OCI-LY1 (cell line): ENCODE data around the gene RNF224.

Source experiments
- H2AFZ ChIP-seq: fragments of 200-600 bp; sonication (generic), shearing (Covaris generic); 2 replicates; pipeline ENCODE4 v1.6.0; 2014; ENCODE audit warnings: antibody characterized with exemption, mild to moderate bottlenecking, low read length
- H3F3A ChIP-seq: fragments of 200-600 bp; sonication (generic), shearing (Covaris generic); 2 replicates; pipeline ENCODE4 v1.6.0; 2014; ENCODE audit warnings: mild to moderate bottlenecking, antibody characterized with exemption, low read length, moderate library complexity; ENCODE audit not compliant: insufficient read depth
- H3K27ac ChIP-seq: fragments of 200-600 bp; sonication (generic); 2 replicates; pipeline ENCODE4 v1.5.1; 2014; ENCODE audit warnings: low read length, mixed run types, mild to moderate bottlenecking, low read depth; ENCODE audit not compliant: poor library complexity, severe bottlenecking
- H3K27me3 ChIP-seq: fragments of 200-600 bp; sonication (generic); 2 replicates; pipeline ENCODE4 v1.6.0; 2014; ENCODE audit warnings: antibody characterized with exemption, mild to moderate bottlenecking, low read length, moderate library complexity; ENCODE audit not compliant: insufficient read depth
- H3K36me3 ChIP-seq: fragments of 200-600 bp; sonication (generic); 2 replicates; pipeline ENCODE4 v1.6.1; 2014; ENCODE audit warnings: mild to moderate bottlenecking, antibody characterized with exemption, low read length, moderate library complexity, mixed read lengths; ENCODE audit not compliant: insufficient read depth
- H3K4me1 ChIP-seq: fragments of 200-600 bp; sonication (generic); 2 replicates; pipeline ENCODE4 v1.5.1; 2014; ENCODE audit warnings: mild to moderate bottlenecking, low read length, moderate library complexity; ENCODE audit not compliant: insufficient read depth, severe bottlenecking
- H3K4me2 ChIP-seq: fragments of 200-600 bp; sonication (generic), shearing (Covaris generic); 2 replicates; pipeline ENCODE4 v1.6.1; 2014; ENCODE audit warnings: low read length
- H3K4me3 ChIP-seq: fragments of 200-600 bp; sonication (generic); 2 replicates; pipeline ENCODE4 v1.5.1; 2014; ENCODE audit warnings: low read length, low read depth, mild to moderate bottlenecking, mixed read lengths; ENCODE audit not compliant: poor library complexity, severe bottlenecking
- H3K79me2 ChIP-seq: fragments of 200-600 bp; shearing (Covaris generic); 2 replicates; pipeline ENCODE4 v1.6.1; 2016; ENCODE audit warnings: mixed run types, low read length, mixed read lengths; ENCODE audit not compliant: insufficient read depth
- H3K9ac ChIP-seq: fragments of 200-600 bp; sonication (generic), shearing (Covaris generic); 2 replicates; pipeline ENCODE4 v1.6.1; 2014; ENCODE audit warnings: mild to moderate bottlenecking, low read length, mixed read lengths
- H3K9me2 ChIP-seq: fragments of 200-600 bp; sonication (generic), shearing (Covaris generic); 2 replicates; pipeline ENCODE4 v1.6.1; 2014; ENCODE audit warnings: low read depth, mild to moderate bottlenecking, low read length, mixed read lengths
- H3K9me3 ChIP-seq: fragments of 200-600 bp; shearing (Covaris generic); 2 replicates; pipeline ENCODE4 v1.6.1; 2014; ENCODE audit warnings: low read length, mixed read lengths
- H4K20me1 ChIP-seq: fragments of 200-600 bp; sonication (generic), shearing (Covaris generic); 2 replicates; pipeline ENCODE4 v1.6.0; 2016; ENCODE audit warnings: mild to moderate bottlenecking, low read length; ENCODE audit not compliant: insufficient read depth
- EZH2 ChIP-seq: fragments of 200-600 bp; sonication (generic), shearing (Covaris generic); IDR thresholded peaks from 2 replicates; pipeline ENCODE4 v1.8.0; 2017; ENCODE audit warnings: borderline replicate concordance, mixed run types, mild to moderate bottlenecking, antibody characterized with exemption, low read length, moderate library complexity, mixed read lengths
- TF ChIP-seq, protein P1 (sequence below): fragments of 200-600 bp; sonication (generic), shearing (Covaris generic); IDR thresholded peaks from 2 replicates; pipeline ENCODE4 v1.5.1; 2017; ENCODE audit warnings: mild to moderate bottlenecking, antibody characterized with exemption, low read length, moderate library complexity, mixed read lengths

RNF224 gene

DNA sequence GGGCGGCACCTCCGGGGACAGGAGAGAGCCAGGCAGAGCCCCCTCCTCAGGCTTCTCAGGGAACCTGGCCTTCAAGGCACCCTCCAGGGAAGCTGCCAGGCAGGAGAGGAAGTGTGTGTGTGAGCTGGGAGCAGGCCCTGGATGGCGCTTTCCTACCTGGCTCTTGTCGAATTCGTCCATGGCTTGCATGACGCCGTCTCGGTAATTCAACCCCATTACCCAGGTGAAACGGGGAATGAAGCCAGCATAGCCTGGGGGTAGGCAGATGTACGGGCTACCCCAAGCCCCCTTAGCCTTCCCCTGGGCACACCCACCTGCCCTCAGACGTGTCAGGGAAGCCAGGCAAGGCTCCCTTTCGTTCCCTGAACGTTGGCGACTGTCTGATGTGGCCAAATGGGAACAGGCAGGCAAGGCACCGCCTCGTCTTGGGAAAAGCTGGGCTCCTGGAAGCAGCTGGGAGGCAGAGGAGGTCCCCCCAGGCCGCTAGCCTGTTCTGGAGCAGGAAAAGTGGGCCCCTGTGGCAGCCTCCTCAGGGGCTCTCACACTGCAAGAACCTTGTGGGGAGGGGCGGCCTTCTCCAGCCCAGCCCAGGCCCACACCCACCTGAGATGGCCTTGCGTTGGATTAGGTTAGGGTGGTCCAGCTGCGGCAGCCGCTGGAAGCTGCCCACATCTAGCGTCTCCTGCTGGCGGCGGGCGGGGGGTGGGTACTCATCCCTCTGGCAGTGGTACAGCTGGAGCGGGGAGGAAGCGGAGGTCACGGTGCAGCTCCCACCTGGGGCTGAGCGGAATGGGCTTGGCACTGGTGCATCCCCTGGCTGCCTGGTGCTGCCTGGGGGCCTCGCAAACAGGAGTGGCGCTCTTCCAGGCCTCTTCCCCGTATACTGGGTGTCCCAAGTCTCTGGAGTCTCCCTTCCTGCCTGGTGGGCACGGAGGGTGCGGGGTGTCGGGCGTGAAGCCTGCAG, 17.5 kb downstream of the RNF224 start:
- H3K27me3 ChIP-seq, result 0 out of 2 replicates have a peak, but pooled peaks cover 6% of the 10 kb centered on the region
- no peaks in the 10 kb centered on the region for H3K9me2 ChIP-seq
- no peak overlapping the region for H3K4me3 ChIP-seq
- H3K27ac ChIP-seq, result no peak overlapping the region
- no peak overlapping the region for H3K4me2 ChIP-seq
- H2AFZ ChIP-seq, result no peak overlapping the region
- no peaks in the 10 kb centered on the region for H3K9me3 ChIP-seq
- H4K20me1 ChIP-seq, result no peaks in the 10 kb centered on the region
- TF ChIP-seq, protein P1, sequence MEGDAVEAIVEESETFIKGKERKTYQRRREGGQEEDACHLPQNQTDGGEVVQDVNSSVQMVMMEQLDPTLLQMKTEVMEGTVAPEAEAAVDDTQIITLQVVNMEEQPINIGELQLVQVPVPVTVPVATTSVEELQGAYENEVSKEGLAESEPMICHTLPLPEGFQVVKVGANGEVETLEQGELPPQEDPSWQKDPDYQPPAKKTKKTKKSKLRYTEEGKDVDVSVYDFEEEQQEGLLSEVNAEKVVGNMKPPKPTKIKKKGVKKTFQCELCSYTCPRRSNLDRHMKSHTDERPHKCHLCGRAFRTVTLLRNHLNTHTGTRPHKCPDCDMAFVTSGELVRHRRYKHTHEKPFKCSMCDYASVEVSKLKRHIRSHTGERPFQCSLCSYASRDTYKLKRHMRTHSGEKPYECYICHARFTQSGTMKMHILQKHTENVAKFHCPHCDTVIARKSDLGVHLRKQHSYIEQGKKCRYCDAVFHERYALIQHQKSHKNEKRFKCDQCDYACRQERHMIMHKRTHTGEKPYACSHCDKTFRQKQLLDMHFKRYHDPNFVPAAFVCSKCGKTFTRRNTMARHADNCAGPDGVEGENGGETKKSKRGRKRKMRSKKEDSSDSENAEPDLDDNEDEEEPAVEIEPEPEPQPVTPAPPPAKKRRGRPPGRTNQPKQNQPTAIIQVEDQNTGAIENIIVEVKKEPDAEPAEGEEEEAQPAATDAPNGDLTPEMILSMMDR, result no peak
- TF ChIP-seq EZH2, result no peak
- H3K79me2 ChIP-seq, result peaks cover 6% of the 10 kb centered on the region; the same call in 1 of the 2 replicates
- H3K4me1 ChIP-seq, result peaks cover 20% of the 10 kb centered on the region
- peaks cover 28% of the 10 kb centered on the region for H3K36me3 ChIP-seq
- H3F3A ChIP-seq, result no peaks in the 10 kb centered on the region
- H3K9ac ChIP-seq, result no peak overlapping the region

DNA sequence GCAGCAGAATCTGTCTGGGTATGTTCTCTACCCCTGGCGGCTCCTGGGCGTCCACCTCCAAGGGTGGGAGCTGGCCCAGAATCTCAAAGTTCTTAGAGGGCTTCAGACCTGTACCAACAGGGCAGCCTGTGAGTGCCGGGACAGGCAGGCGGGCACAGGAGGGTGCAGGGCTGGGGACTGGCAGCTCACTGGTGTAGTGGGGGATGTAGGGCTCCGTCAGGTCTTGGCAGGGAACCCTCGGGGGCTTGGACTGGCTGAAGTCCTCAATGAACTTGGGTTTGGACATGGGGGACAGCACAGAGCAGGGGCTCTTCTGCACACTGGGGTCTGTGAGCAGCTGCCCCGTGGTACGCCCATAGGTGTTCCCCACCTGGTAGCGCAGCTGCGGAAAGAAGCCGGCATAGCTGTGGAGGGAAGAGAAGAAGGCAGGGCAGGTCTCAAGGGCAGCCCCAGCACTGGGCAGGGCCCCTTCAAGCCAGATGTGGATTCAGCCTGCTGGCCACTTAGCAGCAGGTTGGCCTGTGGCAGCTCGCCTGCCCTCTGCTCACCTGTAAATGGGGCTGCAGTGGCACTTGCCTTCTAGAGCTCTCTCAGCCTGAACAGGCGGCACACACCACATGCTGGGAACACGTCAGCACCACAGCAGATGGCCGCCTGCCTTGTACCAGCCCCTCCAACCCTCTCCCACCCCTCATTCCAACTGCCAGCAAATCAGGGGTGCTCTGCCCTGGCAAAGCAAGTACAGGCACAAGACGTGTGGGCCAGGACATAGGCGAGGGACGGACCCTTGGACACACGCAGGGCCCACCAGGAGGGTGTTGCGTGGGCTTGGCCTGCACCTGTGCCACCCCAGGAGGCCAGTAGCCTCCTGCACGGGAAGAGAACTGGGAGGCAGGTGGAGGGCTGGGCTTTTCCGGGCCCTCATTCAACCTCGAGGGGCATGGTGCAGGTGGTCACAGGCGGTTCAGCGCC, 18.4 kb downstream of the RNF224 start:
- Histone ChIP-seq H3K9ac (no peak overlapping the region), H3K4me3 (no peak overlapping the region), H3K9me2 (no peaks in the 10 kb centered on the region), H3K4me2 (no peak overlapping the region), H3K36me3 (peaks cover 28% of the 10 kb centered on the region), H2AFZ (no peak overlapping the region), H3K27ac (no peak overlapping the region), H3K9me3 (no peaks in the 10 kb centered on the region), H3K79me2 (peaks cover 6% of the 10 kb centered on the region; the same call in 1 of the 2 replicates), H3K4me1 (peaks cover 19% of the 10 kb centered on the region), H3F3A (no peaks in the 10 kb centered on the region), H3K27me3 (0 out of 2 replicates have a peak, but pooled peaks cover 6% of the 10 kb centered on the region), H4K20me1 (no peaks in the 10 kb centered on the region)
- TF ChIP-seq, protein P1, result no peak
- TF ChIP-seq EZH2, result no peak

DNA sequence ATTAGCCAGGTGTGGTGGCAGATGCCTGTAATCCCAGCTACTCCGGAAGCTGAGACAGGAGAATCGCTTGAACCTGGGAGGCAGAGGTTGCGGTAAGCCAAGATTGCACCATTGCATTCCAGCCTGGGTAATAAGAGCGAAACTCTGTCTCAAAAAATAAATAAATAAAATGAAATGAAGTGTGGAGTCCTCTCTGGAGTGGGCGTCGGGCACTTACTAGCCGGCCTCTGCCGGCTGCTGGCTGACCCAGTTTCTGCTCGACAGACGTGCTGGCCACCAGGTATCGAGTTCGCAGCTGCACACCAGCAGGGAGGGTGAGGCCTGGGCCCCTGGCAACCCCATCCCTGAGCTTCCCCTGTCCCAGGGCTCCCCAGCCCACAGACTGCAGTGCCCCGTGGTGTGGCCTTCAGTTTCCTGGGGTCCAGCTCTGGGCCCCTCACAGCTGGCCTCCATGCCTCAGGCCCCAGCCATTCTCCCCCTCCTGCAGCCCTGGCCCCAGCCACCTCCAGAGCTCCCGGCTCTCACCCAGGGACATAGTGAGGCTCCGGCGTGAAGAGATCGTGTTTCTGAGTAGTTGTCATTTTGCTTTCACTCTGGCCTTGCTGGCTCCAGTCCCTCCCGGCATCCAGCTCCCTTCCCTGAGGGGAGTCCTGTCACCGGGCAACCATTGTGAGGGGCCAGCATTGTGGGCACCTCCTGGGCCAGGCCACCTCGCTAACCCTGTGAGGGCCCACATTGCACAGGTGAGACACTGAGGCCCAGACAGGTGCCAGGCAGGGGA, 20.0 kb downstream of the RNF224 start:
- Histone ChIP-seq H3K9me2 (no peaks in the 10 kb centered on the region), H3K4me3 (no peak overlapping the region), H2AFZ (no peak overlapping the region), H3K9ac (no peak overlapping the region), H3K79me2 (no peaks in the 10 kb centered on the region), H3K9me3 (no peaks in the 10 kb centered on the region), H3K4me1 (peaks cover 19% of the 10 kb centered on the region), H3K27ac (no peak overlapping the region), H3K4me2 (no peak overlapping the region), H3K36me3 (peaks cover 20% of the 10 kb centered on the region), H3K27me3 (peaks cover 6% of the 10 kb centered on the region; the same call in 1 of the 2 replicates), H3F3A (no peaks in the 10 kb centered on the region), H4K20me1 (no peaks in the 10 kb centered on the region)
- TF ChIP-seq, protein P1, result no peak
- TF ChIP-seq EZH2, result no peak
